ENCODE data around the gene IMMP2L. TPM values are rescaled to one million over a fixed set of nuclear protein-coding genes. Genes with fewer than 3 reads are reported as not detected.

Gene IMMP2L
- polyA plus RNA-seq, 1 donor (not counting 4 experiments of a cell fraction or from before 2014, with no cell fraction given), result 14.1 TPM

DNA sequence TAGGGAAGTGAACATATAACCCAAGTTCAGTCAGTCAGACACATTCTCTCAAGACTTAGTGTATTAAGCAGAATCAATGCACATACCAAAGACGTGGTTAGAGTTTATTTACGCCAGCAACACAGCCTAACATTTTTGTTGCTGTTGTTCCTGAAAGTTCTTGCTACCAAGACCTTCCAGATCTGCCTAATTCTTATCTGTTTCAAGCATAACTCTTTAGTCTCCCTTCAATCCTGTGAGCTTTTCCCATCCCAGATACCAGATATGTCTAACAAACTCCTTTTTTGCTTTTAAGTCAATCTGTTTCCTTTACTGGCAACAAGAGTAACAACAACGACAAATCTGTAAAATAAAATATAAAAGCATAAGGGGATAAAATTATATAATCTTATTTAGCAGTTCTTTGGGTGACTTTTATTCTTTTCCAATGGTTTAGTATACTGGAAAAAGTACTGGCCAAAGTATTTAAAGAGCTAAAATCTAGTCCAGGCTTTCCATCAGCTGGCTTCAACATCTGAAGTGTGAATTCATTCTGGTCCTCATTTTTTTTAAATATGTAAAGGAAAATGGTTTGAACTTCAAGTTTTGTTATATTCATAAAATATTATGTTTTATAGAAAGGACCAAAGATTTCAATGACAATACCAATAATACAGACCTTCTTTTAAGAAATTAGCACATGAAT, 193.8 kb downstream of the IMMP2L start:
- Histone ChIP-seq H3K9me1 (ENCODE audit: control insufficient read depth, extremely low read depth, insufficient read depth, low read length) (no peaks in the 10 kb centered on the region), H3K27ac (ENCODE audit: control insufficient read depth, insufficient read depth, low read length) (no peak overlapping the region), H3K4me2 (ENCODE audit: control insufficient read depth, extremely low read depth, insufficient read depth, low read depth, low read length) (no peak overlapping the region), H2AFZ (ENCODE audit: control insufficient read depth, low read length) (no peak overlapping the region), H3K4me1 (ENCODE audit: control insufficient read depth, extremely low read depth, insufficient read depth, low read length) (peaks cover 14% of the 10 kb centered on the region), H3K9ac (ENCODE audit: control insufficient read depth, extremely low read depth, insufficient read depth, low read length) (no peak overlapping the region), H3K36me3 (ENCODE audit: control insufficient read depth in 2 of 2, extremely low read depth in 1 of 2, insufficient read depth in 2 of 2, low read length in 2 of 2) (no peaks in the 10 kb centered on the region), H3K4me3 (ENCODE audit: control insufficient read depth in 2 of 3, extremely low read depth in 1 of 3, insufficient read depth in 2 of 3, low read depth in 1 of 3, low read length in 3 of 3) (no peak overlapping the region), H4K20me1 (ENCODE audit: control insufficient read depth, extremely low read depth, insufficient read depth, low read length) (no peaks in the 10 kb centered on the region), H3K79me2 (ENCODE audit: control insufficient read depth, insufficient read depth, low read length) (no peaks in the 10 kb centered on the region), H3K27me3 (ENCODE audit: control insufficient read depth, extremely low read depth, insufficient read depth, low read length) (no peaks in the 10 kb centered on the region), H3K9me3 (ENCODE audit: control insufficient read depth, low read depth, low read length) (no peaks in the 10 kb centered on the region)
- dilution Hi-C loops (cut with MboI; ENCODE audit: extremely low pct_ligation_motif_present, low sequenced_read_pairs), result no loop called here
- FAIRE-seq (no peak), DNase-seq (ENCODE audit: low read depth, low spot score) (no peak)
- TF ChIP-seq EZH2 (IDR thresholded peaks at IDR 0.05; ENCODE audit: low read length), result no peak
- TF ChIP-seq, protein P1, sequence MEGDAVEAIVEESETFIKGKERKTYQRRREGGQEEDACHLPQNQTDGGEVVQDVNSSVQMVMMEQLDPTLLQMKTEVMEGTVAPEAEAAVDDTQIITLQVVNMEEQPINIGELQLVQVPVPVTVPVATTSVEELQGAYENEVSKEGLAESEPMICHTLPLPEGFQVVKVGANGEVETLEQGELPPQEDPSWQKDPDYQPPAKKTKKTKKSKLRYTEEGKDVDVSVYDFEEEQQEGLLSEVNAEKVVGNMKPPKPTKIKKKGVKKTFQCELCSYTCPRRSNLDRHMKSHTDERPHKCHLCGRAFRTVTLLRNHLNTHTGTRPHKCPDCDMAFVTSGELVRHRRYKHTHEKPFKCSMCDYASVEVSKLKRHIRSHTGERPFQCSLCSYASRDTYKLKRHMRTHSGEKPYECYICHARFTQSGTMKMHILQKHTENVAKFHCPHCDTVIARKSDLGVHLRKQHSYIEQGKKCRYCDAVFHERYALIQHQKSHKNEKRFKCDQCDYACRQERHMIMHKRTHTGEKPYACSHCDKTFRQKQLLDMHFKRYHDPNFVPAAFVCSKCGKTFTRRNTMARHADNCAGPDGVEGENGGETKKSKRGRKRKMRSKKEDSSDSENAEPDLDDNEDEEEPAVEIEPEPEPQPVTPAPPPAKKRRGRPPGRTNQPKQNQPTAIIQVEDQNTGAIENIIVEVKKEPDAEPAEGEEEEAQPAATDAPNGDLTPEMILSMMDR (optimal IDR thresholded peaks at IDR 0.05 in 1 of 3, IDR thresholded peaks at IDR 0.05 in 1 of 3, conservative IDR thresholded peaks at IDR 0.05 in 1 of 3; ENCODE audit: extremely low read depth in 1 of 3, insufficient read depth in 2 of 3, low read length in 3 of 3), result no peak

DNA sequence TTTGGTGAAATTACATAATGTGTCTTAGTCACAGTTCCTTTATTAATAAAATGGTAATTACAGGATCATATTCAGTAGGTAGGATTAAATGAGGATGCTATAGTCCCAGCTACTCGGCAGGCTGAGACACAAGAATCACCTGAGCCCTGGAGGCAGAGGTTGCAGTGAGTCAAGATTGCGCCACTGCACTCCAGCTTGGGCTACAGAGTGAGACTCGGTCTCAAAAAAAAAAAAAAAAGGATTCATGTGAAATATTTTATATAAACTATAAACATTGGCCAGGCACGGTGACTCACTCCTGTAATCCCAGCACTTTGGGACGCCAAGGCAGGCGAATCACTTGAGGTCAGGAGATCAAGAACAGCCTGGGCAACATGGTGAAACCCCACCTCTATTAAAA, 197.9 kb downstream of the IMMP2L start:
- Histone ChIP-seq H2AFZ (ENCODE audit: control insufficient read depth, low read length) (no peak overlapping the region), H3K9me3 (ENCODE audit: control insufficient read depth, low read depth, low read length) (no peaks in the 10 kb centered on the region), H3K79me2 (ENCODE audit: control insufficient read depth, insufficient read depth, low read length) (no peaks in the 10 kb centered on the region), H3K27ac (ENCODE audit: control insufficient read depth, insufficient read depth, low read length) (peak overlapping the region; percentile 40), H3K36me3 (ENCODE audit: control insufficient read depth in 2 of 2, extremely low read depth in 1 of 2, insufficient read depth in 2 of 2, low read length in 2 of 2) (no peaks in the 10 kb centered on the region), H3K4me2 (ENCODE audit: control insufficient read depth, extremely low read depth, insufficient read depth, low read depth, low read length) (no peak overlapping the region), H3K27me3 (ENCODE audit: control insufficient read depth, extremely low read depth, insufficient read depth, low read length) (no peaks in the 10 kb centered on the region), H4K20me1 (ENCODE audit: control insufficient read depth, extremely low read depth, insufficient read depth, low read length) (no peaks in the 10 kb centered on the region), H3K4me3 (ENCODE audit: control insufficient read depth in 2 of 3, extremely low read depth in 1 of 3, insufficient read depth in 2 of 3, low read depth in 1 of 3, low read length in 3 of 3) (no peak overlapping the region), H3K4me1 (ENCODE audit: control insufficient read depth, extremely low read depth, insufficient read depth, low read length) (peaks cover 24% of the 10 kb centered on the region), H3K9me1 (ENCODE audit: control insufficient read depth, extremely low read depth, insufficient read depth, low read length) (no peaks in the 10 kb centered on the region), H3K9ac (ENCODE audit: control insufficient read depth, extremely low read depth, insufficient read depth, low read length) (no peak overlapping the region)
- no peak for TF ChIP-seq EZH2 (IDR thresholded peaks at IDR 0.05; ENCODE audit: low read length)
- TF ChIP-seq, protein P1 (optimal IDR thresholded peaks at IDR 0.05 in 1 of 3, IDR thresholded peaks at IDR 0.05 in 1 of 3, conservative IDR thresholded peaks at IDR 0.05 in 1 of 3; ENCODE audit: extremely low read depth in 1 of 3, insufficient read depth in 2 of 3, low read length in 3 of 3), result no peak
- DNase-seq (ENCODE audit: low read depth, low spot score) (peak; percentile 57), FAIRE-seq (peak; percentile 68)
- dilution Hi-C loops (cut with MboI; ENCODE audit: extremely low pct_ligation_motif_present, low sequenced_read_pairs), result no loop called here

Data from keratinocyte (primary cell).